SK-N-SH treated with all-trans-retinoic acid at 6 μM for 48 hours (cell line): ENCODE data around the gene AKAP8.

ENCODE experiments used
- ATAC-seq: fragments of 200-7000 bp; cut with Tn5 transposase; 3 replicates; pipeline ENCODE4 v1.9.1; 2020; ENCODE audit warnings: mild to moderate bottlenecking, moderate library complexity
- ARNTL ChIP-seq: fragments of 450-650 bp; formaldehyde crosslinking; IDR thresholded peaks from 2 replicates; pipeline ENCODE4 v1.5.0; 2020; ENCODE audit warnings: low read depth, mild to moderate bottlenecking, moderate library complexity, borderline replicate concordance
- BACH2 ChIP-seq: fragments of 250-450 bp; sonication (Bioruptor Pico); IDR thresholded peaks from 2 replicates; pipeline ENCODE4 v1.9.0; 2021; ENCODE audit warnings: mild to moderate bottlenecking, borderline replicate concordance
- ISL1 ChIP-seq: fragments of 250-450 bp; sonication (Bioruptor Pico); IDR thresholded peaks from 2 replicates; pipeline ENCODE4 v2.1.2; 2022; ENCODE audit warnings: mild to moderate bottlenecking, moderate library complexity
- OSR1 ChIP-seq: fragments of 250-450 bp; sonication (Bioruptor Pico); IDR thresholded peaks from 2 replicates; pipeline ENCODE4 v1.8.0; 2022; ENCODE audit warnings: moderate library complexity, mild to moderate bottlenecking, inconsistent platforms
- PPARA ChIP-seq: fragments of 250-450 bp; sonication (Bioruptor Pico); IDR thresholded peaks from 2 replicates; pipeline ENCODE4 v1.5.0; 2020; ENCODE audit warnings: mild to moderate bottlenecking, borderline replicate concordance
- RARB ChIP-seq: fragments of 250-450 bp; sonication (Bioruptor Pico); IDR thresholded peaks from 2 replicates; pipeline ENCODE4 v1.8.0; 2021; ENCODE audit warnings: mild to moderate bottlenecking, moderate library complexity
- TCF4 ChIP-seq: fragments of 250-450 bp; sonication (Bioruptor Pico); IDR thresholded peaks from 2 replicates; pipeline ENCODE4 v1.8.0; 2021; ENCODE audit warnings: mild to moderate bottlenecking, moderate library complexity, borderline replicate concordance
- TOX ChIP-seq: fragments of 250-450 bp; sonication (Bioruptor Pico); IDR thresholded peaks from 2 replicates; pipeline ENCODE4 v1.8.0; 2021; ENCODE audit warnings: mild to moderate bottlenecking, moderate library complexity, borderline replicate concordance
- ZFP30 ChIP-seq: fragments of 450-650 bp; formaldehyde crosslinking; IDR thresholded peaks from 2 replicates; pipeline ENCODE4 v1.5.0; 2022; ENCODE audit warnings: mild to moderate bottlenecking, moderate library complexity
- ZNF565 ChIP-seq: fragments of 450-650 bp; formaldehyde crosslinking; conservative IDR thresholded peaks from 2 replicates; pipeline ENCODE4 v1.5.0; 2020; ENCODE audit warnings: low read depth, mild to moderate bottlenecking, moderate library complexity
- ZNF70 ChIP-seq: fragments of 450-650 bp; formaldehyde crosslinking; IDR thresholded peaks from 2 replicates; pipeline ENCODE4 v1.5.0; 2020; ENCODE audit warnings: mild to moderate bottlenecking, moderate library complexity
- TF ChIP-seq, protein P1 (sequence below): fragments of 250-450 bp; sonication (Bioruptor Pico); IDR thresholded peaks from 2 replicates; pipeline ENCODE4 v1.5.1; 2020; ENCODE audit warnings: low read depth, mild to moderate bottlenecking, moderate library complexity
- TF ChIP-seq, protein P2 (sequence below): fragments of 250-450 bp; sonication (Bioruptor Pico); IDR thresholded peaks from 2 replicates; pipeline ENCODE4 v1.8.0; 2021; ENCODE audit warnings: low read depth, mild to moderate bottlenecking, moderate library complexity, borderline replicate concordance
- TF ChIP-seq, protein P3 (sequence below): fragments of 250-450 bp; sonication (Bioruptor Pico); IDR thresholded peaks from 2 replicates; pipeline ENCODE4 v1.8.0; 2020; ENCODE audit warnings: mild to moderate bottlenecking, moderate library complexity, borderline replicate concordance
- TF ChIP-seq, protein P4 (sequence below): fragments of 250-450 bp; sonication (Bioruptor Pico); IDR thresholded peaks from 2 replicates; pipeline ENCODE4 v1.5.1; 2021; ENCODE audit warnings: mild to moderate bottlenecking, moderate library complexity

Gene AKAP8

DNA sequence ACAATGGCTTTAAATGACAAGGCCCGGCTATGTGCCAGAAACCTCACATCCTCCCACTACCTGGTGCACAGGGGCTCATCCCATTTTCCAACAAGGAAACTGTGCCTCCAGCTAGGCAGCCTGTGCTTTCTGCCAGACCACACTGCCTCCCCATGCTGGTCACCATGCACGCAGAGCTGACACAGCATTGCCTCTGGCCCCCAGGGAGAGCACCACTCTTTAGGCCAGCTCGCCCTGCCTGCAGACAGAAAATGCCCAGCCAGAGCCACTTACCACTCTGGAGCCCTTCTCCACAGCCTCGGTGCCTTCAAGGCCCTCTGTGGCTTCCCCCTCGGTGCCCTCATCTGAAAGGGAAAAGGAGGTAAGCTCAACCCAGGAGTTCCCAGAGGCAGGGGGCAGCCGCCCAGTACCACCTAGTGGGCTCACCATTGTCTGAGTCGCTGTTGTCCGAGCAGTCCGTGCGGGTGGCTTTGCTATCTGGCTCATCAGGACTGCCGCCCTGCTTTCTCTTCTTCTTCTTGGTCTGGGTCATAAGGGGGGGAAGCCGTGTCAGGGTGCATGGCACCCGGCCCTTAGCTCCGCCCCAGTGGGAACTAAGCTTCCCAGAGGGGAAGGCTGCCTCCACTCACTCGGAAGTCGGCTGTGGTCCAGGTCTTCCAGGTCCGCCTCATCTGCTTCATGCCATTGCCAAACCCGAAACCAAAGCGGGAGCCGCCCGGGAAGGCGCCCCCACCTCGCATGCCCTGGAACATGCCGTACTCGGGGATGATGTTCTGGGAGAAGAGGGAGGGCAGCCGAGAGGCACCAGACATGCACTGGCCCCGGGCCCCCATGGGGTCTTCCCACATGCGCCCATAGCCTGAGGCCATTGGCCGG lies 21.2 kb upstream of the AKAP8 start (continued):
- TF ChIP-seq, protein P1, sequence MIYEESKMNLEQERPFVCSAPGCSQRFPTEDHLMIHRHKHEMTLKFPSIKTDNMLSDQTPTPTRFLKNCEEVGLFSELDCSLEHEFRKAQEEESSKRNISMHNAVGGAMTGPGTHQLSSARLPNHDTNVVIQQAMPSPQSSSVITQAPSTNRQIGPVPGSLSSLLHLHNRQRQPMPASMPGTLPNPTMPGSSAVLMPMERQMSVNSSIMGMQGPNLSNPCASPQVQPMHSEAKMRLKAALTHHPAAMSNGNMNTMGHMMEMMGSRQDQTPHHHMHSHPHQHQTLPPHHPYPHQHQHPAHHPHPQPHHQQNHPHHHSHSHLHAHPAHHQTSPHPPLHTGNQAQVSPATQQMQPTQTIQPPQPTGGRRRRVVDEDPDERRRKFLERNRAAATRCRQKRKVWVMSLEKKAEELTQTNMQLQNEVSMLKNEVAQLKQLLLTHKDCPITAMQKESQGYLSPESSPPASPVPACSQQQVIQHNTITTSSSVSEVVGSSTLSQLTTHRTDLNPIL (CRISPR knock-in tag) = no peak
- TF ChIP-seq, protein P2, sequence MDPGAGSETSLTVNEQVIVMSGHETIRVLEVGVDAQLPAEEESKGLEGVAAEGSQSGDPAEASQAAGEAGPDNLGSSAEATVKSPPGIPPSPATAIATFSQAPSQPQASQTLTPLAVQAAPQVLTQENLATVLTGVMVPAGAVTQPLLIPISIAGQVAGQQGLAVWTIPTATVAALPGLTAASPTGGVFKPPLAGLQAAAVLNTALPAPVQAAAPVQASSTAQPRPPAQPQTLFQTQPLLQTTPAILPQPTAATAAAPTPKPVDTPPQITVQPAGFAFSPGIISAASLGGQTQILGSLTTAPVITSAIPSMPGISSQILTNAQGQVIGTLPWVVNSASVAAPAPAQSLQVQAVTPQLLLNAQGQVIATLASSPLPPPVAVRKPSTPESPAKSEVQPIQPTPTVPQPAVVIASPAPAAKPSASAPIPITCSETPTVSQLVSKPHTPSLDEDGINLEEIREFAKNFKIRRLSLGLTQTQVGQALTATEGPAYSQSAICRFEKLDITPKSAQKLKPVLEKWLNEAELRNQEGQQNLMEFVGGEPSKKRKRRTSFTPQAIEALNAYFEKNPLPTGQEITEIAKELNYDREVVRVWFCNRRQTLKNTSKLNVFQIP (CRISPR knock-in tag) = no peak
- TF ChIP-seq RARB (CRISPR knock-in tag) (no peak), ARNTL (no peak), PPARA (no peak)
- TF ChIP-seq, protein P3, sequence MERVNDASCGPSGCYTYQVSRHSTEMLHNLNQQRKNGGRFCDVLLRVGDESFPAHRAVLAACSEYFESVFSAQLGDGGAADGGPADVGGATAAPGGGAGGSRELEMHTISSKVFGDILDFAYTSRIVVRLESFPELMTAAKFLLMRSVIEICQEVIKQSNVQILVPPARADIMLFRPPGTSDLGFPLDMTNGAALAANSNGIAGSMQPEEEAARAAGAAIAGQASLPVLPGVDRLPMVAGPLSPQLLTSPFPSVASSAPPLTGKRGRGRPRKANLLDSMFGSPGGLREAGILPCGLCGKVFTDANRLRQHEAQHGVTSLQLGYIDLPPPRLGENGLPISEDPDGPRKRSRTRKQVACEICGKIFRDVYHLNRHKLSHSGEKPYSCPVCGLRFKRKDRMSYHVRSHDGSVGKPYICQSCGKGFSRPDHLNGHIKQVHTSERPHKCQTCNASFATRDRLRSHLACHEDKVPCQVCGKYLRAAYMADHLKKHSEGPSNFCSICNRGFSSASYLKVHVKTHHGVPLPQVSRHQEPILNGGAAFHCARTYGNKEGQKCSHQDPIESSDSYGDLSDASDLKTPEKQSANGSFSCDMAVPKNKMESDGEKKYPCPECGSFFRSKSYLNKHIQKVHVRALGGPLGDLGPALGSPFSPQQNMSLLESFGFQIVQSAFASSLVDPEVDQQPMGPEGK (CRISPR knock-in tag) = no peak

DNA sequence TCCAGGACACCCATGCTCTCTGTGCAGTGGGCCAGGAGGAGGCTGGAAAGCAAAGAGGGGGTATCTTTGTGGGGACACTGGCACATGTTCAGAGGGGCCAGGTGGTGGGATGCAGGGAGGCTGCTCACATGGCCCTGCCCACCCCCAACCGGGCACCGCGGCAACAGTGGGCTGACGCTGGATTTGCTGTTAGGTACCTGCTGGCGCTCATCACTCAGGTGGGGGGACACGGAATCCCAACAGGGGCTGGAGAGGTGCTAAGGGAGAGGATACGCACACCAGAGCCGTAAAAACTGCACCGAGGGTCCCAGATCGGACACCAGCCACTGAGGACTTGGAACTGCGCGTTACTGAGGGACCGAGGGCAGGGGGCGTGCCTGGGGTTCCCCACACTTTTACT lies 20.0 kb upstream of the AKAP8 start:
- no peak for TF ChIP-seq ZNF70 (CRISPR knock-in tag)
- no peak for TF ChIP-seq TOX (CRISPR knock-in tag)
- TF ChIP-seq, protein P3 (CRISPR knock-in tag) = no peak
- ATAC-seq = no peak

DNA sequence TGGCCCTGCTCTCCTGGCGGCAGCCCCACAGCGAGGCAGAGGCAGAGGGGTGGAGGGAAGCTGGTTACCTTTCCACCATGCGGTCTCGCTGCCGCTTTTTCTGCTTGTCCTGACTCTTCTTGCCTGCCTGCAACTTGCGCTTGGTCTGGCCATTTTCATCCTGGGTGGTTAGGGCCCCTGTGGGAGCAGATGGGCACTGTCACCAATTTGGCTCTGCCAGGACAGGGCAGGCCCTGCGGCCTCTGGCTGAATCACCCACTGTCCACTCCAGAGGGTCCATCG lies 19.6 kb upstream of the AKAP8 start:
- ATAC-seq = no peak
- no peak for TF ChIP-seq RARB (CRISPR knock-in tag)
- TF ChIP-seq ISL1 = no peak
- TF ChIP-seq ZNF70 (CRISPR knock-in tag) = no peak
- TF ChIP-seq, protein P2 (CRISPR knock-in tag) = no peak
- TF ChIP-seq ZNF565 (CRISPR knock-in tag) = no peak
- no peak for TF ChIP-seq OSR1 (CRISPR knock-in tag)
- TF ChIP-seq BACH2 (CRISPR knock-in tag) = no peak
- TF ChIP-seq, protein P4, sequence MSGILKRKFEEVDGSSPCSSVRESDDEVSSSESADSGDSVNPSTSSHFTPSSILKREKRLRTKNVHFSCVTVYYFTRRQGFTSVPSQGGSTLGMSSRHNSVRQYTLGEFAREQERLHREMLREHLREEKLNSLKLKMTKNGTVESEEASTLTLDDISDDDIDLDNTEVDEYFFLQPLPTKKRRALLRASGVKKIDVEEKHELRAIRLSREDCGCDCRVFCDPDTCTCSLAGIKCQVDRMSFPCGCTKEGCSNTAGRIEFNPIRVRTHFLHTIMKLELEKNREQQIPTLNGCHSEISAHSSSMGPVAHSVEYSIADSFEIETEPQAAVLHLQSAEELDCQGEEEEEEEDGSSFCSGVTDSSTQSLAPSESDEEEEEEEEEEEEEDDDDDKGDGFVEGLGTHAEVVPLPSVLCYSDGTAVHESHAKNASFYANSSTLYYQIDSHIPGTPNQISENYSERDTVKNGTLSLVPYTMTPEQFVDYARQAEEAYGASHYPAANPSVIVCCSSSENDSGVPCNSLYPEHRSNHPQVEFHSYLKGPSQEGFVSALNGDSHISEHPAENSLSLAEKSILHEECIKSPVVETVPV (CRISPR knock-in tag) = no peak
- TF ChIP-seq TCF4 (CRISPR knock-in tag) = no peak
- no peak for TF ChIP-seq ZFP30 (CRISPR knock-in tag)
- TF ChIP-seq, protein P1 (CRISPR knock-in tag) = no peak
